ENCODE results near the gene HDAC4. TPM values are rescaled to one million over a fixed set of nuclear protein-coding genes. Genes with fewer than 3 reads are reported as not detected.

HDAC4 gene
- total RNA-seq, 1 donor from 2014 or later = 46.2 TPM

- Mint-ChIP-seq H3K27me3 (peaks cover 11% of the 10 kb centered on the region), H3K9me3 (ENCODE audit: low read depth) (peaks cover 8% of the 10 kb centered on the region), H3K4me3 (ENCODE audit: low read depth) (no peak overlapping the region), H3K4me1 (ENCODE audit: low read depth) (no peaks in the 10 kb centered on the region), H3K27ac (no peak overlapping the region), H3K36me3 (ENCODE audit: insufficient read depth) (no peaks in the 10 kb centered on the region)
- no peak for TF ChIP-seq CTCF (IDR thresholded peaks at IDR 0.05; ENCODE audit: unreplicated experiment)
- DNase-seq (ENCODE audit: low spot score, unreplicated experiment) = no peak
Observed at GRCh38 chr2:239432174-239432573, 31.4 kb upstream of the HDAC4 start.

GRCh38 chr2:239431536-239431935, 30.7 kb upstream of the HDAC4 start:
- Mint-ChIP-seq H3K36me3 (ENCODE audit: insufficient read depth) (no peaks in the 10 kb centered on the region), H3K4me1 (ENCODE audit: low read depth) (no peaks in the 10 kb centered on the region), H3K27me3 (peaks cover 11% of the 10 kb centered on the region), H3K9me3 (ENCODE audit: low read depth) (peaks cover 6% of the 10 kb centered on the region), H3K4me3 (ENCODE audit: low read depth) (no peak overlapping the region), H3K27ac (no peak overlapping the region)
- no peak for DNase-seq (ENCODE audit: low spot score, unreplicated experiment)
- TF ChIP-seq CTCF (IDR thresholded peaks at IDR 0.05; ENCODE audit: unreplicated experiment) = no peak

- H3K4me1 Mint-ChIP-seq (ENCODE audit: low read depth) = no peaks in the 10 kb centered on the region
- no peaks in the 10 kb centered on the region for H3K36me3 Mint-ChIP-seq (ENCODE audit: insufficient read depth)
- no peak overlapping the region for H3K4me3 Mint-ChIP-seq (ENCODE audit: low read depth)
- TF ChIP-seq CTCF (IDR thresholded peaks at IDR 0.05; ENCODE audit: unreplicated experiment) = no peak
- H3K27ac Mint-ChIP-seq = no peak overlapping the region
- DNase-seq (ENCODE audit: low spot score, unreplicated experiment) = no peak
- H3K27me3 Mint-ChIP-seq = peaks cover 15% of the 10 kb centered on the region
- H3K9me3 Mint-ChIP-seq (ENCODE audit: low read depth) = peaks cover 5% of the 10 kb centered on the region
Observed at GRCh38 chr2:239429473-239430350, 28.9 kb upstream of the HDAC4 start.

DNA sequence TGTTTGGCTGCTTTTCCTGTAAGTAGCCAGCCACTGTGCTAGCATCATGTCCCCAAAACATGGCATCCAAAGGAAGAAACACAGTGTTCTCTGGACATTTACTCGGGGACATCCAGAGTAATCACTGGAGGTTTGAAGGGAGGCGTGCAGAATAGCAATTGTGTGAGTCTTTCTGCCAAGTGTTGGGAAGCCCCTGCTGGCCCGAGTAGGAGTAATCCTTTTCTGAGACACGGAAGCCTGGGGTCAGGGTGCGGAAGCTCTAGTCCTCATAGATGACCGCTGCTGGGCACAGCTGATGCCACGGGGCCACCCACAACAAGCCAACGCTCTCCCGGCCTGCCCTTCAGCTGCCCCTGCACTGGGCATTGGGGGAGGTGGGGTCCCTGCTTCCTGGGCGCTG, 24.8 kb upstream of the HDAC4 start:
- Mint-ChIP-seq H3K36me3 (ENCODE audit: insufficient read depth) (no peaks in the 10 kb centered on the region), H3K27ac (no peak overlapping the region), H3K4me1 (ENCODE audit: low read depth) (no peaks in the 10 kb centered on the region), H3K4me3 (ENCODE audit: low read depth) (no peak overlapping the region), H3K9me3 (ENCODE audit: low read depth) (no peaks in the 10 kb centered on the region), H3K27me3 (peaks cover 11% of the 10 kb centered on the region)
- no peak for TF ChIP-seq CTCF (IDR thresholded peaks at IDR 0.05; ENCODE audit: unreplicated experiment)
- DNase-seq (ENCODE audit: low spot score, unreplicated experiment) = no peak

DNA sequence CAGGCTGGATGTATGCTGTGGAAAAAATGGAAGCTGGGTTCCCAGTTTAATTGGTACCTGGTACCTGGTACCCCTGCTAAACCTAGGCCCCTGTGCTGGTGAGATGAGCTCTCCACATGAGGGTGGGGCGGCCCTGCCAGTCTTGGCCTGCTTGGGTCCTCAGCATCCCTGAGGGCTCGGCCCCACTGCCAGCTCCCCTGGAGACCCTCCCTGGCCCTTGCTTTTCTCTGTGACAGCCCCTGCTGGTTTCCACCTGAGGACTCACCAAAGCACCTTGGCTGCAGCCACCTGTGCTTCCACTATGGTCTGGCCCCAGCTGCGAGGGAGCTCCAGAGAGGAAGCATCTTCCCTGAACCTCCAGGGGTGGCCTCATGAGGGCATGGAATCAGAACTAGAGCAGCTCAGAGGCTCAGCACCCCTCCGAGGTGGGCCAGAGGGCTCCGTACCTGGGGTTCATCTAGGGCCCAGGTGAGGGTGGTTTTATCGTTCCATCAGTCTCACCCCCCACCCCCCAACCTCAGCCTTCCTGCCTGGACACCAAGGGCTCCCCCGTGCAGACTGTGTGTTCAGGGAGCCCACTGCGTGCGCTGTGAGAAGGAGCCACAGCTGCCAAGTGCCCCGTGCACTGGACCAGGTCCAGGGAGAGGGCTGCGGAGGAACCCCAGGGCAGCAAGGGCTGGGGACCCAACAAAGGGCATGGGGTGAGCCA, 23.7 kb upstream of the HDAC4 start:
- DNase-seq (ENCODE audit: low spot score, unreplicated experiment) = no peak
- Mint-ChIP-seq H3K27me3 (peaks cover 14% of the 10 kb centered on the region), H3K4me3 (ENCODE audit: low read depth) (no peak overlapping the region)

More for the DNA sequence above, 23.7 kb upstream of the HDAC4 start:
- H3K36me3 Mint-ChIP-seq (ENCODE audit: insufficient read depth) = no peaks in the 10 kb centered on the region
- H3K27ac Mint-ChIP-seq = no peak overlapping the region
- no peaks in the 10 kb centered on the region for H3K4me1 Mint-ChIP-seq (ENCODE audit: low read depth)
- no peak for TF ChIP-seq CTCF (IDR thresholded peaks at IDR 0.05; ENCODE audit: unreplicated experiment)
- H3K9me3 Mint-ChIP-seq (ENCODE audit: low read depth) = no peaks in the 10 kb centered on the region
